Anterior cingulate cortex (tissue), 58 donors: ENCODE data around the gene LCNL1.
A peak's percentile ranks its signal among the peaks of the same experiment; 100 is the strongest.

Experiments used
- DNase-seq, 58 donors: peaks; one replicate each; lab custom pipeline; 2025; lab: John Stamatoyannopoulos, UW

The LCNL1 gene

DNA sequence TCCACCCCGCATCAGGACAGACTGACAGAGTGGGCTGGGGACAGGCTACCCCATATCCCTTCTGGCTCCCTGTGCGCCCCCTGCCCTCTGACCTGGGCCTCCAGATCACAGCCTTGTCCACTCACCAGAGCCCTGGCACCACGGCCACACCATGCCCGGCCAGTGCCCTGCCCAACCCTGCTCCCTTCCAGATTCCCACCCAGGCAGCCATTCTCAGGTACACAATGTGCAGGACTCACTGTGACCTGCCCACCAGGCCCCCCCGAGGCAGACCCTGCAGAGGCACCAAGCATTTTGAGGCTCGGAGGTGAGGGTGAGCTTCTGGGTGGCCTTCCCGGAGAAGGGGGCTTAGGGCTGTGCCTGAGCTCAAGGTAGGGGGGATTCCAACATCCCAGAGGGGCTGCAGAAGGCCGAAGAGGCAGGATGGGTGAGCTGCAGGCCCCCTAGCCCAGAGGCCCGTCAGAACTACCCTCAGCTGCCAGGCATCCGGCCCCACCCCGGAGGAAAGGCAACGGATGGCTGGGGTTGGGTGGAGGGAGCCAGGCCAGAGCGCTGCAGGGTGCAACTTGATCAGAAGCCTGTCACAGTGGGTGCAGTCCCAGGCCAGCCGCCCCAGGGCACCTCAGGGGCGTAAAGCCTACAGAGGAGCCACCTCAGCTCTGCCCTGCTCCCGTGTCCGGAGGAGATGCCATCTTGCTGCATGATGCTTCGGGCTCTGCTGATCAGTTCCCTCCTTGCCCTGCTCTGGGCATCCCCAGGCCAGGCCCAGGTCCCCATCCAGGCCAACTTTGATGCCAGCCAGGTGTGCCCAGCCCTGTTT is at the start of gene LCNL1:
TSS of gene LCNL1 (plus strand) at position 762 of the 820 bp plus-strand sequence. CDS start 594 bp downstream, outside the sequence.
- DNase-seq = peak in 50 of 58 donors; percentile 40 to 89 (median 74)

DNA sequence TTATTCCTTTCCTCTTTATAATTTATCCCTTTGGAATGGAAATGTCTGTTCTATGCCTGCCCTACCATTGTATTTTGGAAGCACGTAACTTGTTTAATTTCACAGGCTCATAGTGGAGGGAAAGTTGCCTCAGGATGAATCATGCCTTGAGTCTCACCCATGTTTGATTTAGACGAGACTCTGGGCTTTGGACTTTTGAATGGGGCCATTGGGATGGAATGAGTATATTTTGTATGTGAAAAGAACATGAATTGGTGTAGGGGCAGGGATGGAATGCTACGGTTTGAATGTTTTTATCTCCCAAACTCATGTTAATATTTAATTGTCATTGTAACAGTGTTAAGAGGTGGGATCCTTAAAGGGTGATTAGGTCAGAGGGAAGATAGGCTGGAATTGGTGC is 48.5 kb upstream of the LCNL1 start:
- no peak for DNase-seq

DNA sequence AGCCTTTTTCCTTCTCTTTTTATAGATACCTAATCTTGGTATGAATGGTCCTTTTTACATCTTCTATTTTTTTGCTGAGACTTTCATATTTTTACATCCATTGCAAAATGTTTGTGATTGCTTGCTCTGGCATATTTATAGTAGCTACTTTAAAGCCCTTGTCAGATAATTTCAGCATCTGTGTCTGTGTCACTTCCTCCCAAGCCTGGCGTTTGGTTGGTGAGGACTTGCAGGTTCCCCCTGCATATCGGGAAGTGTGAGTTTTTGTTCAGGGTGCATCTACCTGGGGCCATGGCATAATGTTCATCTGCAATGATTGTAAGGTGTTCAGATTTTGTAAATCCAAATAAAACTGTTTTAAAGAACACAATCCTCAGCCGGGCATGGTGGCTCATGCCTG is 47.1 kb upstream of the LCNL1 start:
- no peak for DNase-seq

DNA sequence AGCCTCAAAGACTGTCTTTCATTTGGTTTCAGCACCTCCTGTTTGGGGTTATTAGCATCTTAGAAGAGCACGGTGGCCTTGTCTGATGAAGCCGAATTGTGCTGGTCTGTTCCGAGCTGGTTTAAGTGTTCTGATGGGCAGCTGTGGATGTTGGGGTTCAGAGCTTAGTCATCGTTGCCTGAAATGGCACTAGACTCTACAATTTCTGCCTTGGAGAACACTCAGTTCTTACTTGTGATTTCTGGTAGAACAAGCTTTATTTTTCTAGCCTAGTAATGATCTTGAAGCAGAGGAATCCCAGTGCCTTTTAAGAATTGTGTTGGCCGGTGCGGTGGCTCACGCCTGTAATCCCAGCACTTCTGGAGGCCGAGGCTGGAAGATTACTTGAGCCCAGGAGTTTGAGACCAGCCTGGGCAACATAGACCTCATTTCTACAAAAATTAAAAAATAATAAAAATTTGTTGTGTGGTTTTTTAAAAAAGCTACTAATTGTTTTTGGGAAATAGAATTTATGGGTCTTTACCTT is 46.1 kb upstream of the LCNL1 start:
- DNase-seq = peak in 6 of 58 donors; percentile 18 to 69 (median 40)

DNA sequence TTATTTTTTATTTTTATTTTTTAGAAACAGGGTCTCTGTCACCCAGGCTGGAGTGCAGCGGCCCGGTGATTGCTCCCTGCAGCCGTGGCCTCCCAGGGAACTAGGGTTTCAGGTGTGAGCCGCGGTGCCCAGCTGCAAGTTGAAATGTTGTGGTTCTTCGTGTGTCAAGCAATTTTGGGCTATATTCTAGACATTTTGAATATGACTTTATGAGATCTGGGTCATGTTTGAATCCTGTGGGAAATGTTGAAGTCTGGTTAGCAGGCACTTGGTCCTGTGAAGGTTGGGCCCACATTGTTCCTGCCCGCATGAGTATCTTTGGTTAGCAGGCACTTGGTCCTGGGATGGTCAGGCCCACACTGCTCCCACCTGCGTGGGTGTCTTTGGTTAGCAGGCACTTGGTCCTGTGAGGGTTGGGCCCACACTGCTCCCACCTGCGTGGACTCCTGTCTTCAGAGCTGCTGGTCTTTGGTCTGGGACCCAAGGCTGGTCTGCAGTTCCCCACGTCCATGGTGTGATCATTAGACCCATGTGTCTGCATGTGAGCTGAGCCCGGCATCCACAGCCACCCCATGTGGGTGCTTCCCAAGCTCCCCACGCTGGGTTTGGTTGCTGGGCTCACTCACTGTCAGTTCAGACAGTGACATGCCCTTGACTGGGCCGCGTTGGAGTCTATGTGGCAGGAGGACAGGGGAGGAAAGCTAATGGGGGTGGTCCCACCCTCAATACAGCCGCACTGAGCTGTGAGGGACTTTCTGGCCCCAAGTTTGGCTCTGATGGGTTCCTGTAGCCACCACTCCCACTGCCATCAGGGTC is 45.4 kb upstream of the LCNL1 start:
- no peak for DNase-seq

DNA sequence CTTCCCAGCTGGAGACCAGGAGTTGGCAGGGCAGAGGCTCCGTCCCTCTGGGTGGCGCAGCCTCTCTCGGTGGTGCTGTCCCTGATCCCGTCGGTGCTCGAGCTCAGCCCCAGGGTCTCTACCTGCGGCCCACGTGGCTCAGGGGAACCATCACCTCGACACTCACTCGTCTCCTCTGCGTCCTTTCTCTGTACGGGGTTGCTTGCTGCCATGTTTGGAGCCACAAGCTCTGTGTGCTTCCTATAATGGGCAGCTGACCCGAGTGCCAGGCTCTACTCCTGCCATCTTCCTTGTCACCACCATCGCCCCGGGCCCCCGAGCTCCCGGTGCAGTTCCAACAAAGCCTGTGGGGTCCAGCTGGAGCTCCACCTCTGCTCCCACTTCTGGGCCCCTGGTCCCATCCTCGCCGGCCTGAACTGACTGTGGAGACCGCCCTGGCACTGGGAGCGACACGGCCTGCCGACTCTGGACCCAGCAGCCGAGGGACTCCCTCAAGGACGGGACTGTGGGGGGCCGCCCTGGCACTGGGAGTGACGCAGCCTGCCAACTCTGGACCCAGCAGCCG is 43.3 kb upstream of the LCNL1 start:
- DNase-seq = no peak

DNA sequence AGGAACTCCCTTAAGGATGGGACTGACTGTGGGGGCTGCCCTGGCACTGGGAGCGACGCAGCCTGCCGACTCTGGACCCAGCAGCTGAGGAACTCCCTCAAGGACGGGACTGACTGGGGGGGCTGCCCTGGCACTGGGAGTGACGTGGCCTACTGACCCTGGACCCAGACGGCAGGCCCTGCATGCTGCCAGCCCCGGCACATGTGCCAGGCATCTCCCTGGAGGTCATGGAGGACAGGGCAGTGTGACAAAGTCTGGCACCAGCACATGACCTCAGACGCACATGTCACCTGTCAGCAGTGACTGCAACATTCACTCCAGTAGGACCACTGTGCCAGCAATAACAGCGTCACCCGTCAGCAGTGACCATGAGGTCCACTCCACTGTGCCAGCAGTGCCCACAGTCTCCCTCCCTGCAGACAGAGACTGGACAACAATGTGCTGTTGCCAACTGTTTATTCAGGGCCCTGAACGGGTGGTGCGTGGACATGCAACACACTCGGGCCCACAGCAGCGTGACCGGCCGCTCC is 42.7 kb upstream of the LCNL1 start:
- peak in 43 of 58 donors; percentile 25 to 93 (median 66) for DNase-seq

DNA sequence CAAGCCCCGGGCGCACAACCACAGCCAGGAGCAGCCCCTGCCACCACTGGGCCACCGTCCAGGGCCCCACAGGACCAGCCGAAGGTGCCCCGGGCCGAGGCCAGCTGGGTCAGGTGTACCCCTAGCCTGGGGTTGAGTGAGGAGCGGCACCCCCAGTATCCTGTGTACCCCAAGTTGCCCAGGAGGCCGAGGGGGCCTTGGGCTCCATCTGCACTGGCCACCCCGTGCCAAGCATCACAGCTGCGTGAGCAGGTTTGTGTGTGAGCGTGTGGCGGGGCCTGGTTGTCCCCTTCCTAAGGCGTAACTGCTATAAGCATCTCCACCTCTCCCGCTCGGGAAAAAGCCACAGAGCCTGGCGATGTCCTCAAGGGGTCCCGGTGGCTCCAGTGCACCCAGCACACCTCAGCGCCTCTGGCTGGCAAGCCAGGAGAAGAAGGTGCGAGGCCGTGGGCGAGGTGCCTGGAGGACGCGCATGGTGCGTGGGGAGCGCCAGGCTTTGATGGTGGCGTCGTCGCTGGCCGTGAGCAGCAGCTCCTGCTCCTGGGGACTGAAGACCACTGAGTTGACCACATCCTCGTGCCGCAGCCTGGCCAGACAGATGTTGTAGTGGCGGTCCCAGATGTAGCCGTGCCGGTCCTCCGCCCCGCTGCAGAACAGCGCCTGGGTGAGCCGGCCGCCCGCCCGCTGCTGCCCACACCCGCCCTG is 42.1 kb upstream of the LCNL1 start:
- no peak for DNase-seq

DNA sequence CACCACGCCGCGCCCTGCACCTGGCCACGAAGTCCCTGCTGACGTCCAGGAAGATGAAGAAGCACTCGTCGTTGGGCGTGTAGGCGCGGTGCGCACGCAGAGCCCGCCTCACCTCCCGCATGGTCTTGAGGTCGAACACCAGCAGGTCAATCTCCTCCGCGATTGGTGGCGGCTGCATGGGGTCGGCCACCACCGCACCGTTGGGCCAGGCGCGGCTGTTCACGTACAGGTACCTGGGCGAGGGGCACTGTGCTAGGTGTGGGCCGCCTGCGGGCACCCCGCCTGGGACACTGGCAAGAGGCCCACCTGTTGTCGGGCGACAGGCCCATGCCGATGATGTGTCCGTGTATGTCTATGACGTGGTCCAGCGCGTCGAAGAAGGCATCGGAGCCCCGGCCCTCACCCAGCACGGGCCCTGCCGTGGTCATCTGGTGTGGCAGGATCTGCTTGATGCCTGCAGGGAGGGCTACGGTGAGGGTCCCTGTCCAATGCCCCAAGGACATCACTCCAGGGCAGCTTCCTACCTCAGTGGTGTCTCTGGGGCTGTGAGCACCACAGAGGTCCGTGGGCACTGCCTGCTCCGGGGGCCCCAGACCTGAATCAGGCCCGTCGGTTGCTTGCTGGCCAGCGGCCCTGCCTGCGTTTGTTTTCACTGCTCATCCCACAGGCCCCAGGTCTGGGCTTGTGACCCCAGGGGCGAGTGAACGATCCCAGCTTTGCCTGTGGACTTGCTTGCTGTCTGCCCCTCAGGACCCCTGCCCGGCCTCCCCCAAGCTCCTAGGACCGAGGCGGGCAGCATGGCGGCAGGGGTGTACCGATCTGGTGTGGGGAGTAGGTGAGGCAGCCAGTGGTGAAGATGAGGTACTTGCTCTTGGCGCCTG is 41.3 kb upstream of the LCNL1 start:
- DNase-seq = no peak

DNA sequence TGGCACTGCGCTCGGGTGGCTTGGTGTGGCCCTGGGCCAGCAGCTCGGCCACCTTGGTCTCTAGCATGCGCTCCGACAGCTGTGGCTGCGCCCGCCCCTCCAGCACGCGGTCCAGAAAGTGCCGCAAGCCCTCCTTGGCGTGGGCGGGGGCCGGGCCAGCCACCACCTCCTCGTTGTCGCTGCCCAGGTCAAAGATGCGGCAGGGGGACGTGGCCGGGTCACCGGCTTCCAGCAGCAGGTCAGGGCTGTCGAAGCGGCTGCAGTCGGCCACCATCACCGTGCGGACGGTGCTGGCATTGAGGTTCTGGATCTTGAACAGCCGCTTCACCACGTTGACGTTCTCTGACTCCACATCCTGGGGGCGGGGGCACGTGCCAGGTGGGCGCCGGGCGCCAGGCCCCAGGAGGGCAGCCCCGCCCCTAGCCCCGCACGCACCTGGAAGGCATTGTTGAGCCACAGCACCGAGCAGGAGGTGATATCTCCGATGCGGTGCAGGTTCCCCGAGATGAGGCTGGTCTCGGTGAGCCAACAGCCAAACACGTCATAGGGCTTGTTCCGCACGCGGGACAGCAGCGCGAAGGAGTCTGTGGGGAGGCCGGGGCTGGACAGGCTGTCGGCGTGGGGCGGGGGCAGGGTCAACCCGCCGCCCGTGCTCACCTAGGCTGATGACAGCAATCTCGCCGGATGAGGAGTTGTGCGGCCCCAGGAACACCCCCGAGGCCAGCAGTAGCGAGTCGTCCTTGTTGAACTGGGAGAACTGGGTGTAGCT is 40.5 kb upstream of the LCNL1 start:
- DNase-seq = no peak

DNA sequence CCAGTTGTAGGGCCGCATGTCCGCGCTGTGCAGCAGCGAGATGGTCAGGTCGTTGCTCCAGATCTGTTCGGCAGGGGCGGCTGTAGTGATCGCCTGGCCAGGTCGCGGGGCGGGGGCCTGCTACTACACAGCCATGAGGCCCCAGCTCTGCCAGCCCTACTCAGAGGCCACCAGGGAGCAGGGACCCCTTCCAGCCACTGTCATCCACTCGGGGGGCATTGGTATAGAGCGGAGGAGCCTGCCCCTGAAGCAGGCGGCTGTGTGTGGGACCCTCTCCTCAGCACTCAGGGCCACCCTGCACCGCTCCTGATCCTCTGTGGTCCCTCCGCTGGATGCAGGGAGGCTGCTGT is 39.9 kb upstream of the LCNL1 start:
- DNase-seq = no peak

DNA sequence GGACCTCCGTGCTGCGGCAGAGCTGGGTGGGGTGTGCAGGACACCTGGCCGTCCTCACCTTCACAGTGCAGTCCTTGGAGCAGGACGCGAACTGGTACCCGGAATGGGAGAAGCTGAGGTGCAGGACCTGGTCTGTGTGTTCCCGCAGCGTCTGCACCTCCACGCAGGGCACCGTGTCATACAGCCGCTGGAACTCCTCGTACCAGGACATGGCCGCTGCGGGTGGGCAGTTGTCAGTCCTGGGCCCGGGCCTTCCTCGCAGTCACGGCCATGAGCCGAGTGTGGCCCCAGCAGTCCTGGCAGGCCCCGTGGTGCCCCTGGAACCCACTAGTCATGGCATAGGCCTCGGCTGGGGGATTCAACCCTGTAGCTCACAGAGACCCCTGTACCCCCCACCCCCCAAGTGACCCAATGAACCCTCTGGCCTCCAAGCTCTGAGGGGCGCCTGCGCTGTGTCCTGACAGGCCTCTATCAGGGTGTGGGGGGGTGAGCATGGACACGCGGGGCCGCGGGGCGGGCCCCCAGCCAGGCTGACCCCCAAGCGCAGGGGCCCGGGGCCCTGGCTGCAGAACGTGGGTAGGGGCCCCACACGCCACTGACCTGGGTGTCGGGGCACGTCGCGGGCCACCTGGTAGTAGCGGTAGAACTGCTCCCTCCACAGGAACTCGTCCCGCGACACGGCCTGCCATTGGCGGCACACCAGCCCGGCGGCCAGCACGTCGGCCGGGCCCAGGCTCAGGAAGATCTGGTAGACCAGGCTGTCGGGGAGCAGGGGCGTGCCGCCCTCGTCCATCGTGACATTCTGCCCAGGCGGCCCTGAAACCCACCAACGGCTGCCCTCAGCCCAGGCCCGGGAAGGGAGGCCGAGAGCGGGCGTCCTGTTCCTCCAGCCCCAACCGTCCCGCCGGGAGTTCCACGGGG is 39.2 kb upstream of the LCNL1 start:
- peak in 1 of 58 donors; percentile 66 for DNase-seq

DNA sequence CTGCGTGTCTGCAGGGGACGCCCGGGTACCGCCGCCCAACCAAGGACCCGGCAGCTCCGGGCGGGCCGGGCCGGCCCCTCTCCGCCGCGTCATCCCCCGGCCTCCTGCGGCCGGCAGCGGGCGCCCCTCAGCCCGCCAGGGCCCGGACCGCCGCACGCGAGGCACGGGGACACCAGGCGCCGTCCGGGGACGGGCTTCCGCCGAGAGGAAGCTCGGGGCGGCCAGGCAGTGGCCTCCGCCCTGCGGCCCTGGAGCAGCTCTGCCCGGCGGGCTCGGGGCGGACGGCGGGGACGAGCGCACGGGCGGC is 38.6 kb upstream of the LCNL1 start:
- peak in 6 of 58 donors; percentile 56 to 71 (median 63) for DNase-seq

DNA sequence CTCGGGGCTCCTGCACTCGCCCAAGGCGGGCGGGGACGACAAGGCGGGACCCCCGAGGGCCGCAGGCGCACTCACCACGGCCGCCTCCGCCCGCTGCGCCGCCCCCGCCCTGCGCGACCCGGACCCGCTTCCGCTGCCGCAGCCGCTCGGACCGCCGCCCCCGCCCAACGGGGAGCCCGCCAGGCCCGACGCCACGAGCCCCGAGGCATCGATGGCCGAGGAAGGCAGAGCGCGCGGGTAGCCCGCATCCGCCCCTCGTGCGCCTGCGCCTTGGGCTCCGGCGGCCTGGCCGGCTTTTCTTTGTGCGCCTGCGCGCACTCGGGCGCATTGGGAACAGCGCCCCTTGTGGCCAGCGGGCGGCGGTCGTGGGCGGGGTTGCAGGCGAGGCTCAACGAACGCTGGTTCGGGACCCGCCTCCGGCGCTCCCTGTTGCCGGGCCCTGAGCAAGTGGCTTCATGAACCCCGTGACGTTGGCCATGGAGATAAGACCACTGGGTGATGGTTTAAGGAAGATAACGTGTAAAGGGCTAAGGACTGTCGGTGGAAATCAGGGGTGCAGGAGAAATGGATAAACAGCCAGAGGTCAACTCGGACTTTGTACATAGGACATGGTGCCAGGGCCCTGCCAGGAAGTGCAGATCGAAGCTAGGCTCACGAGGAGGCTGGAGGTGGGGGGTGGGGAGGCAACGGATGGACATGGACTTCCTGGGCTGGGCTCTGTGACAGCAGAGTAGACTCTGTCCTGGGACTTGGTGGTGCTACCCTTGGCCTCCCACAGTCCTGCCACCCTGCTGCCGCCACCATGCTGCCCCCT is 38.1 kb upstream of the LCNL1 start, which contains the start of the genes C8G and FBXW5:
TSS of gene C8G (plus strand) at position 725 of the 814 bp plus-strand sequence. CDS start at position 803, 78 bp downstream.
TSS of gene FBXW5 (minus strand) at position 220 of the 814 bp plus-strand sequence. CDS start 655 bp downstream, outside the sequence.
- peak; percentile 60 to 95 (median 90) for DNase-seq

DNA sequence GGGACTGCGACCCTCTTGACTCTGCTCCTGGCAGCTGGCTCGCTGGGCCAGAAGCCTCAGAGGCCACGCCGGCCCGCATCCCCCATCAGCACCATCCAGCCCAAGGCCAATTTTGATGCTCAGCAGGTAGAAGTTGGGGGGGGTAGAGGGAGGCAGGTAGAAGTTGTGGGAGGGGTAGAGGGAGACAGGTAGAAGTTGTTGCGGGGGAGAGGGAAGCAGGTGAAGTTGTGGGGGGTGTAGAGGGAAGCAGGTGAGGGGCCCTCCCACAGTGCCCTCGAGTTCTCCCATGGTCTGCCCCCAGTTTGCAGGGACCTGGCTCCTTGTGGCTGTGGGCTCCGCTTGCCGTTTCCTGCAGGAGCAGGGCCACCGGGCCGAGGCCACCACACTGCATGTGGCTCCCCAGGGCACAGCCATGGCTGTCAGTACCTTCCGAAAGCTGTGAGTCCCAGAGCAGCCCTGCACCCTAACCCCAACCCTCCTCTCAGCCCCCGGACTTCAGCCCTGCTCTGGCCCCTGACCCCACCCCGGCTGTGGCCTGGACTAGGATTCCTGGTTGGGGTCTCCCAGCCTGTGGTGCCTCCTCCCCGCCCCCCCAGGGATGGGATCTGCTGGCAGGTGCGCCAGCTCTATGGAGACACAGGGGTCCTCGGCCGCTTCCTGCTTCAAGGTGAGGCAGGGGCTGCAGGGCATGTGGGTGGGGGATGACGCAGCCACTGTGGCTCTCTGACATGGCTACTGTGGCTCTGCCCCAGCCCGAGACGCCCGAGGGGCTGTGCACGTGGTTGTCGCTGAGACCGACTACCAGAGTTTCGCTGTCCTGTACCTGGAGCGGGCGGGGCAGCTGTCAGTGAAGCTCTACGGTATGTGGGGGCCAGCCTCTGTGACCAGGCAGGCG is 37.2 kb upstream of the LCNL1 start:
- DNase-seq = no peak
